BLaER1 treated with 17β-estradiol and CSF1 and Interleukin-3, amounts not matched to agents 10 nM and 100 nM (cell line): ENCODE measurements around the gene NUMBL.

Source experiments
- H3K27ac ChIP-seq, 11 experiments: shearing (Covaris generic); formaldehyde crosslinking; 2 replicates each; pipeline ENCODE4 v1.8.1; 2022
- H3K27me3 ChIP-seq, 11 experiments: shearing (Covaris generic); formaldehyde crosslinking; 2 replicates each; pipeline ENCODE4 v1.8.1; 2022
- H3K36me3 ChIP-seq, 11 experiments: shearing (Covaris generic); formaldehyde crosslinking; 2 replicates each; pipeline ENCODE4 v1.8.1; 2022
- H3K4me1 ChIP-seq, 10 experiments: shearing (Covaris generic); formaldehyde crosslinking; 2 replicates each; pipeline ENCODE4 v1.8.1; 2022
- H3K4me2 ChIP-seq, 11 experiments: shearing (Covaris generic); formaldehyde crosslinking; 2 replicates each; pipeline ENCODE4 v1.8.1; 2022
- H3K4me3 ChIP-seq, 10 experiments: shearing (Covaris generic); formaldehyde crosslinking; 2 replicates each; pipeline ENCODE4 v1.8.1; 2022
- H3K9ac ChIP-seq, 11 experiments: shearing (Covaris generic); formaldehyde crosslinking; 2 replicates each; pipeline ENCODE4 v1.8.1; 2022
- H3K9me3 ChIP-seq, 11 experiments: shearing (Covaris generic); formaldehyde crosslinking; replicated peaks in 1 of 11; 2 replicates each; pipeline ENCODE4 v1.8.1; 2022
- H4K20me1 ChIP-seq, 11 experiments: shearing (Covaris generic); formaldehyde crosslinking; 2 replicates each; pipeline ENCODE4 v1.8.1; 2022
- Cebpa-rat ChIP-seq, 11 experiments: shearing (Covaris generic); IDR thresholded peaks; 2 replicates each; pipeline ENCODE4 v1.8.1; 2022

The NUMBL gene

DNA sequence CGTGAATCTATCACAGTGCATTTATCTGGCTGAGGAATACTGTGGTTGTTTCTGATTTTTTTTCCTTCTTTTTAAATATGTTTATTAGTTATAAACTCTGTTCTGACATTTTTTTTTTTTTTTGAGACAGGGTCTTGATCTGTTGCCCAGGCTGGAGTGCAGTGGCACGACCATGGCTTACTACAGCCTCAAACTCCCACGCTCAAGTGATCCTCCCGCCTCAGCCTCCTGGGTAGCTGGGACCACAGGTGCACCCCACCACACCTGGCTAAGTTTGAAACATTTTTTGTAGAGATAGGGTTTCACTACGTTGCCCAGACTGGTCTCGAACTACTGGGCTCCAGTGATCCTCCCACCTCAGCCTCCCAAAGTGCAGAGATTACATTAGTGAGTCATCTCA is 6.6 kb upstream of the NUMBL start:
- Histone ChIP-seq H3K27me3 (no peaks in the 10 kb centered on the region), H4K20me1 (no peaks in the 10 kb centered on the region), H3K36me3 (peaks cover 9 to 60% (median 21%) of the 10 kb centered on the region in 11 experiments), H3K4me1 (peaks cover 0 to 6% (median 1%) of the 10 kb centered on the region in 10 experiments; a peak in 11 of 20 replicates), H3K9ac (no peak overlapping the region), H3K9me3 (no peaks in the 10 kb centered on the region), H3K4me3 (no peak overlapping the region), H3K27ac (no peak overlapping the region), H3K4me2 (no peak overlapping the region)
- TF ChIP-seq Cebpa-rat (IDR thresholded peaks at IDR 0.05), result no peak

DNA sequence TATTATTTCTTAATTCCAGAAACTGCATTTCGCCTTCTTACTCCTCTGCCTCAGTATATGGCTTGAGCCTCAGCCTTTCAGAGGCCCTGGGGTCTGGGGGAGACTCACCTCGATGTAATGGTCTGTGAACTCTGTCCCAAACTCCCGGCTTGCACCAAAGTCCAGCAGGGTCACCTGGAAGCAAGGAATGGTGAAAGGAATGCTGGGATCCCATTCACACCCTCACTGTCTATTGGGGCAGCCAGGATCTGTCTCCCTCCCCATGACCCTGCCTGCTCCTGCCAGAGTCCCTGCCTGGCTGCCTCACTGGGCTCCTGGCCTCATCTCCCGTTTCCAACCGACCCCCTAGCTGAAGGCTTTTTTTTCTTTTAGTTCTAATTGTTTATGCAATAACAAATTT is 5.4 kb upstream of the NUMBL start:
- no peak for TF ChIP-seq Cebpa-rat (IDR thresholded peaks at IDR 0.05)
- Histone ChIP-seq H4K20me1 (no peaks in the 10 kb centered on the region), H3K4me1 (peaks cover 6 to 17% (median 12%) of the 10 kb centered on the region in 10 experiments; a peak in 18 of 20 replicates), H3K27ac (no peak overlapping the region), H3K4me3 (no peak overlapping the region), H3K9me3 (no peaks in the 10 kb centered on the region), H3K9ac (0 out of 22 replicates have a peak overlapping the region, but pooled peaks of 1 of the 11 experiments have one; percentile 4), H3K36me3 (peaks cover 0 to 49% (median 10%) of the 10 kb centered on the region in 11 experiments; a peak in 15 of 22 replicates), H3K4me2 (no peak overlapping the region), H3K27me3 (no peaks in the 10 kb centered on the region)

DNA sequence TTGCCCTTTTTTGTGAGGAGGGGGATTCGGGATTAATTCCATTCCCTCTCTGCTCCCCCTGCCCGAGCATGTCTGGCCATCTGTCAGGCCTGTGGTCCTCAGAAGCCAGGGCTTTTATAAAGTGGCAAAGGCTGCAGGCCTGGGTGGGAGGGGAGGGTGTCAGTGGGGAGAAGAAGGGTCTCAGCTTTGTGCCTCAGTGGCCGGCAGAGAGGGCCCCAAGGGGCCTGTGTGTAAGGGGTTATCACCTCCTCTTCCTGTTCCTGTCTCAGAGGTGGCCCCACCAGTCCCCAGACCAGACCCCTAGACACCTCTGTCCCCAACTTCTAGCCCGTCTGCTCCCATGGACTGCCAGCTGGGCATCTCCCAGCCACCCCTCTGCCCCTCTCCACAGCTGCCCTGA is 3.4 kb upstream of the NUMBL start:
- Histone ChIP-seq H3K9me3 (no peaks in the 10 kb centered on the region), H3K36me3 (peaks cover 0 to 38% (median 9%) of the 10 kb centered on the region in 11 experiments; a peak in 12 of 22 replicates), H3K27ac (0 out of 22 replicates have a peak overlapping the region, but pooled peaks of 1 of the 11 experiments have one; percentile 4), H3K4me1 (peaks cover 19 to 31% (median 27%) of the 10 kb centered on the region in 10 experiments), H3K4me2 (no peak overlapping the region), H3K9ac (peak overlapping the region in 1 of 11 experiments; percentile 15; a peak in 1 of 22 replicates), H3K27me3 (no peaks in the 10 kb centered on the region), H4K20me1 (peaks cover 0 to 11% (median 0%) of the 10 kb centered on the region in 11 experiments; a peak in 2 of 22 replicates), H3K4me3 (no peak overlapping the region)
- no peak for TF ChIP-seq Cebpa-rat (IDR thresholded peaks at IDR 0.05)

DNA sequence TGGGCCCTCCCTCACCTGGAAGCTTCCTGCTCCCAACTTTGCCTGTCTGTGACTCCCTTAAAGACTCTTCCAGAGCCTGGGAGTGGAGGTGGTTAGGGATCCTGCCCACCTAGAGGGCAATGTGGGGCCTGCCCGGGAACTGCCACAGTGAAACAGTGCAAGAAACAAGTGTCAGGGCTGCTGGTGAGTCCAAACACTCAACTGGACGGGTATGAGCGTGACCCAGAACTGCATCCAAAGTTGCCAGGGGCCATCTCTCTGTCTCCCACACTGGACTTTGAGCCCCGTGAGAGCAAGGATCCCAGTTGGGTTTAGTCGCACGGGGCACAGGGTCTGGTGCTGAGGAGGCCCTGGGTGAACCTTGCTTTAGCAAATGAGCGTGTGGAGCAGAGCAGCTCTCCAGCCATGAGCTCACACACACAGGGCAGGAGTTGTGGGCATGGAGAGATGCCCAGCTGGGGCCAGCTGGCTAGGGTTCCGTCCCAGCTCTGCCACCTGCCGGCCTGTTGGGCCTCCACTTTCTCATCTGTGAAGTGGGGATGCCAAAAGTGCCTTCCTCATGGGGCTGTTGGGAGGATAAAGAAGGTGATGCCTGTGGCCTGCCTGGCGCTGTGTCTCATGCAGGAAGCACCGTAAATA is 2.8 kb upstream of the NUMBL start:
- no peak overlapping the region for H3K9ac ChIP-seq
- peaks cover 0 to 38% (median 9%) of the 10 kb centered on the region in 11 experiments; a peak in 12 of 22 replicates for H3K36me3 ChIP-seq
- peak overlapping the region in 1 of 11 experiments; percentile 39; a peak in 2 of 22 replicates for H3K27ac ChIP-seq
- H3K9me3 ChIP-seq, result no peaks in the 10 kb centered on the region
- H3K4me2 ChIP-seq, result no peak overlapping the region
- no peaks in the 10 kb centered on the region for H3K27me3 ChIP-seq
- peaks cover 0 to 14% (median 0%) of the 10 kb centered on the region in 11 experiments; a peak in 3 of 22 replicates for H4K20me1 ChIP-seq
- no peak for TF ChIP-seq Cebpa-rat (IDR thresholded peaks at IDR 0.05)
- H3K4me1 ChIP-seq, result peaks cover 26 to 37% (median 33%) of the 10 kb centered on the region in 10 experiments
- no peak overlapping the region for H3K4me3 ChIP-seq

DNA sequence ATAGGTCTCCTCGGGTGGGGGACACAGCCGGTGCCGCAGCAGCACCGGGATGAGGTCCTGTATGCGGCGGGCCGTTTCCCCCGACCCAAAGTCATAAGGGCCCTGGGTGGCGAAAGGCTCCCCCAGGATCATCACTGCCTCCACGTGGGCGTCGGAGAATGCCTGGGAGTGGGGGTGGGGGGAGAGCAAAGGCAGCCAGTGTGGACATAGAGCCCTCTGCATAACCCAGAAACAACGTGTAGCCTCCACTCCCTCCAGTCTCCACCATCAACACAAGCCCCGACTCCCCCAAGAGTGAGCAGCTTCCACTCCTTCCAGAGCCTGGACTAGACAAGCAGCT is 1.7 kb upstream of the NUMBL start:
- H3K9ac ChIP-seq, result peak overlapping the region in 5 of 11 experiments; percentile 79 to 88 (median 87); a peak in 4 of 22 replicates
- no peak for TF ChIP-seq Cebpa-rat (IDR thresholded peaks at IDR 0.05)
- peaks cover 0 to 37% (median 9%) of the 10 kb centered on the region in 11 experiments; a peak in 13 of 22 replicates for H3K36me3 ChIP-seq
- H4K20me1 ChIP-seq, result peaks cover 0 to 20% (median 0%) of the 10 kb centered on the region in 11 experiments; a peak in 3 of 22 replicates
- no peaks in the 10 kb centered on the region for H3K27me3 ChIP-seq
- peaks cover 27 to 45% (median 38%) of the 10 kb centered on the region in 10 experiments for H3K4me1 ChIP-seq
- H3K9me3 ChIP-seq, result no peaks in the 10 kb centered on the region
- peak overlapping the region in 4 of 11 experiments; percentile 91 to 99 (median 94); a peak in 6 of 22 replicates for H3K4me2 ChIP-seq
- no peak overlapping the region for H3K4me3 ChIP-seq
- H3K27ac ChIP-seq, result peak overlapping the region in 4 of 11 experiments; percentile 76 to 93 (median 90); a peak in 6 of 22 replicates

DNA sequence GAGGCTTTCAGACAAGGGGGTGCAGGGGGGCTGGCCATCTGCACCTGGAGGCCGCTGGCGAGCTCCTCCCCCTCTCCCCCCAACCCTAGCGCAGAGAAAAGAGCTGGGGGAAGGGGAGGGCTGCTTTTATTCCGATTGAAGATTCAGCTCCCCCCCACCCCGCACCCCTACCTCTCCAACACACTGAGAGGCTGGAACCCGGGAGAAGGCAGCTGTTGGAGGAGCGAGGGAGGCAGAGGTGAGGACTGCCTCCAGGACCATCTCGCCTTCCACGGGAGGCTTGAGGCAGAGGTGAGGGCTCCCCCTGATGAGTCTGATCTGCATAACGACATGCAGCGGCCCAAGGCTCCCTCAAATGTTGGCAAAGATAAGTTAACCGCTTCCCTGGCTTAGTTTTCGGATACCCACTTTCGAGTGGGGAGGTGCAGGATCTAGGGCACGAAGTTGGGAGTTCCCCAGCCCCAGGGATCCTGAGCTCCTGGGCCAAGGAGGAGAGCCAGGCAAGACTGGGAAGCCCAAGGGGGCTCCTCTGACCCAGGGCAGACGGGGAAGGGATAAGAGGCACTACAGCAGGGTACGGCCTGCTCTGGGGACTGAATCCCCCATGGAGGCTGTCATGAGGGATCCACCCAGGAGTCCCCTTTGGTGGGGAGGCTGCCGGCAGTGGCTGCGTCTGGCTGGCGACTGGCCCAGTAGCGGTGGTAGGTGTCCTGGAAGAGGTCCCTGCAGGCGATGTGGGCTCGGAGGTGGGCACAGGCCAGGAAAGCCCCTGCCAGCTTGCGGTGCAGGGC is 1.2 kb upstream of the NUMBL start:
- H3K36me3 ChIP-seq, result peaks cover 0 to 37% (median 13%) of the 10 kb centered on the region in 11 experiments; a peak in 16 of 22 replicates

DNA sequence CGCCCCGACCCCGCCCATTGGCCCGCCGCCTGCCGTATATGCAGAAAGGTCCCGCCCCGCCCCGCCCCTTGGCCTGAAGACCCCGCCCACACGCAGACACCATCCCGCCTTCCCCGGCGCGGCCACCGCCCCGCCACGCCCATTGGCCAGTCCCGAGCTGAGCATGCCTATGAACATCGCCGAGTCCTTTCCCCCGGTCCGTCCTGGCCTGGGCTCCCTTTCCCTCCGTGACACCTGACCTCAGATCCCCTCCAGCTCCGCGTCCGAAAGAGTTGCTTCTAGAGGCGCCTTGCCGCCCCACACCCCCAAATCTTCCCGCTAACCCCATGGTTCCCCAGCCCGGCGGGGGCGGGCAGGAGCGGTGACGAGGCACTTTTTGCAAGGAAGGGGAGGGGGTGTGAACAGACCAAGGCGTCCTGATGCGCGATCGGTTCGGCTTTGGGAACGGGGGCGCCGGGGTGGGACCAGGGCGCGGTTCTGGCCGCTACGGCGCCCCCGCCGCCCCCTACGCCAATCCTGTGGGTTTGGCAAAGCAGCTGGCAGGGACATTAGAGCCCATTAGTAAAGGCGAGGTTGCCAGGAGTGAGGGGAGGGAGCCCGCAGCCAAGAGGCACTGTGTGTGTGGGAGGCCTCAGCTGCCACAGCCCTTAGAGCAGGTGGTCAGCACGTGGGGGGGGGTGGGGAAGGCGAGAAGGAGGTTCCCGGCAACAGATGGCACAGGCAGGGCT is 406 bp upstream of the NUMBL start:
- peaks cover 27 to 45% (median 38%) of the 10 kb centered on the region in 10 experiments for H3K4me1 ChIP-seq
- H3K9ac ChIP-seq, result peak overlapping the region; percentile 65 to 88 (median 85); a peak in 21 of 22 replicates
- H3K9me3 ChIP-seq, result no peaks in the 10 kb centered on the region

More for the DNA sequence above, 1.2 kb upstream of the NUMBL start:
- H3K9ac ChIP-seq, result peak overlapping the region in 10 of 11 experiments; percentile 77 to 88 (median 86); a peak in 21 of 22 replicates
- peak overlapping the region; percentile 54 to 80 (median 74); a peak in 14 of 20 replicates for H3K4me3 ChIP-seq
- H3K27ac ChIP-seq, result peak overlapping the region in 10 of 11 experiments; percentile 69 to 93 (median 85); a peak in 20 of 22 replicates
- H3K27me3 ChIP-seq, result no peaks in the 10 kb centered on the region
- H4K20me1 ChIP-seq, result peaks cover 0 to 20% (median 0%) of the 10 kb centered on the region in 11 experiments; a peak in 4 of 22 replicates
- peaks cover 27 to 45% (median 38%) of the 10 kb centered on the region in 10 experiments for H3K4me1 ChIP-seq
- peak overlapping the region; percentile 91 to 100 (median 95) for H3K4me2 ChIP-seq
- no peak for TF ChIP-seq Cebpa-rat (IDR thresholded peaks at IDR 0.05)
- H3K9me3 ChIP-seq, result no peaks in the 10 kb centered on the region

More for the DNA sequence above, 406 bp upstream of the NUMBL start:
- Histone ChIP-seq H3K36me3 (peaks cover 2 to 37% (median 13%) of the 10 kb centered on the region in 11 experiments; a peak in 20 of 22 replicates), H3K4me3 (peak overlapping the region; percentile 54 to 80 (median 74)), H3K27ac (peak overlapping the region; percentile 27 to 93 (median 84); a peak in 21 of 22 replicates), H3K4me2 (peak overlapping the region; percentile 91 to 100 (median 98)), H4K20me1 (peaks cover 0 to 20% (median 0%) of the 10 kb centered on the region in 11 experiments; a peak in 4 of 22 replicates), H3K27me3 (no peaks in the 10 kb centered on the region)
- TF ChIP-seq Cebpa-rat (IDR thresholded peaks at IDR 0.05), result no peak
